Heart left ventricle (tissue), 16 donors: ENCODE data around the gene COL15A1. TPM values are rescaled to one million over a fixed set of nuclear protein-coding genes. Genes with fewer than 3 reads are reported as not detected.

Experiments
- ATAC-seq, 4 donors: fragments of 200-7000 bp; cut with Tn5 transposase; one replicate each; pipeline ENCODE4 v1.9.1; 2020 to 2022; ENCODE audit warnings: moderate library complexity in 4 of 4, mild to moderate bottlenecking in 3 of 4, moderate number of reproducible peaks in 1 of 4
- DNase-seq, 5 donors: peaks; one replicate each; pipeline ENCODE4 v3.0.0-alpha.2; 2020
- H3K27ac ChIP-seq, 12 donors: fragments of 200-600 bp; sonication (generic) in 4 of 12; one replicate each; pipeline versions ENCODE4 v1.5.0 to v1.8.0; 2016 to 2022; ENCODE audit warnings: mild to moderate bottlenecking in 2 of 12
- H3K27me3 ChIP-seq, 9 donors: fragments of 200-600 bp; sonication (generic) in 2 of 9; one replicate each; pipeline versions ENCODE4 v1.5.1 to v1.8.0; 2016 to 2022; ENCODE audit warnings: mild to moderate bottlenecking in 3 of 9
- H3K36me3 ChIP-seq, 9 donors: fragments of 200-600 bp; sonication (generic) in 2 of 9; one replicate each; pipeline versions ENCODE4 v1.5.0 to v1.8.0; 2018 to 2022; ENCODE audit warnings: mild to moderate bottlenecking in 2 of 9
- H3K4me1 ChIP-seq, 12 donors: fragments of 200-600 bp; sonication (generic) in 4 of 12; one replicate each; pipeline versions ENCODE4 v1.5.0 to v1.8.0; 2016 to 2022; ENCODE audit warnings: mild to moderate bottlenecking in 3 of 12
- H3K4me3 ChIP-seq, 12 donors: fragments of 200-600 bp; sonication (generic) in 4 of 12; one replicate each; pipeline versions ENCODE4 v1.5.0 to v1.8.0; 2017 to 2022; ENCODE audit warnings: mild to moderate bottlenecking in 9 of 12, moderate library complexity in 4 of 12
- H3K9me3 ChIP-seq, 12 donors: fragments of 200-600 bp; sonication (generic) in 4 of 12; one replicate each; pipeline versions ENCODE4 v1.5.0 to v1.8.0; 2016 to 2022; ENCODE audit warnings: mild to moderate bottlenecking in 1 of 12
- CTCF ChIP-seq, 12 donors: fragments of 200-600 bp; sonication (generic) in 4 of 12; IDR thresholded peaks; one replicate each; pipeline versions ENCODE4 v1.5.0 to v1.8.0; 2018 to 2022; ENCODE audit warnings: antibody characterized with exemption in 12 of 12, mild to moderate bottlenecking in 5 of 12
- POLR2A ChIP-seq, 2 donors: fragments of 450-650 bp; IDR thresholded peaks; one replicate each; pipeline ENCODE4 v1.6.1; 2017; ENCODE audit warnings: antibody characterized with exemption in 2 of 2, mild to moderate bottlenecking in 2 of 2, moderate library complexity in 2 of 2
- WGBS, 4 donors: extraction: QIAGEN DNeasy Blood & Tissue Kit in 2 of 4; methylation state at CpG; one replicate each; pipeline versions ENCODE4 v1.1.5 to v1.1.7; 2013 to 2018; 5-methylcytosine and 5-hydroxymethylcytosine counted together
- intact Hi-C, 10 donors: fragments of 100-400 bp; cut with DNase I; formaldehyde crosslinking; loops; one replicate each; pipeline versions ENCODE4 v1.11.1 to v1.14.2; 2022
- polyA plus RNA-seq, 2 donors: library from polyadenylated mRNA; stranded (reverse); fragments of 200-250 nt; gene quantifications; one replicate each; pipeline ENCODE4 v1.2.3, GENCODE V29; 2013
- total RNA-seq, 9 donors: library from RNA; depleted of rRNA in 2 of 9; stranded (reverse); fragments of >200 nt in 2 of 9; fragmentation: NEBNext Ultra II Directional in 3 of 9; extraction: Animal tissue kit (Norgen Biotek cat#: 25700) in 3 of 9; gene quantifications; one replicate each; pipeline versions ENCODE4 v1.1.0 to v1.2.4, GENCODE V29; 2016 to 2023
- donor health status: ischemic (EF 13 %, LVEDD 7.1; RV severe dilation, severe dysfunction).
- donor health status: healthy with polysubstance abuse.
- donor health status: DM: no; HTN: yes; CAD: no.
- donor health status: DM: no; HTN: no; CAD: no.
- donor health status: ischemic (EF 25% LVEDD 6.9; RV normal size, moderate dysfunction).
- donor health status: ischemic (EF 25% LVEDD 5.7; RV mildly dilated, moderate dysfunction).
- donor health status: healthy.
- donor health status: DM: yes; HTN: yes; CAD: no.
- donor health status: ischemic (EF 35%, LVEDD 5.7; RV mildly dilated, moderate dysfunction).
- donor health status: nonischemic (EF 11% LVEDD 7.7; RV severe dilation, severe dysfunction).
- donor health status: DM: yes; HTN: yes; CAD: no.
- donor health status: PGD.
- donor health status: ischemic (EF 29% LVEDD 5.4; RV normal size, mild dysfunction).
- donor health status: nonischemic (EF 23%, LVEDD 6.1; RV moderate dilation, normal function).

The COL15A1 gene
- total and polyA plus RNA-seq, 11 donors, result 12.4 to 81.0 (median 38.8) TPM

- 94 to 100% (median 96%) methylated on average over 3 of the region's 3 CpGs for WGBS, 4 donors
- Histone ChIP-seq H3K4me3 (no peak overlapping the region), H3K36me3 (peaks cover 0 to 91% (median 31%) of the 10 kb centered on the region in 9 donors), H3K27ac (peak overlapping the region in 1 of 12 donors; percentile 67), H3K4me1 (peaks cover 0 to 23% (median 4%) of the 10 kb centered on the region in 12 donors), H3K9me3 (peaks cover 0 to 5% (median 0%) of the 10 kb centered on the region in 12 donors), H3K27me3 (no peaks in the 10 kb centered on the region)
- TF ChIP-seq CTCF (IDR thresholded peaks at IDR 0.05) (no peak), POLR2A (IDR thresholded peaks at IDR 0.05) (no peak)
- DNase-seq, result no peak
- ATAC-seq, result no peak
- intact Hi-C loops, result no loop called here
These were observed 102.4 kb downstream of the COL15A1 start for GRCh38 chr9:99046068-99046467.

- DNase-seq, result no peak
- H3K4me1 ChIP-seq, result peaks cover 0 to 19% (median 4%) of the 10 kb centered on the region in 12 donors
- no peak overlapping the region for H3K4me3 ChIP-seq
- TF ChIP-seq CTCF (IDR thresholded peaks at IDR 0.05), result no peak
- TF ChIP-seq POLR2A (IDR thresholded peaks at IDR 0.05), result no peak
- H3K27ac ChIP-seq, result peak overlapping the region in 1 of 12 donors; percentile 67
- peaks cover 0 to 5% (median 0%) of the 10 kb centered on the region in 12 donors for H3K9me3 ChIP-seq
- peaks cover 0 to 93% (median 32%) of the 10 kb centered on the region in 9 donors for H3K36me3 ChIP-seq
- no peaks in the 10 kb centered on the region for H3K27me3 ChIP-seq
- intact Hi-C loops, result no loop called here
- 95 to 100% (median 96%) methylated on average over 5 of the region's 5 CpGs for WGBS, 4 donors
- ATAC-seq, result no peak
These were observed 102.9 kb downstream of the COL15A1 start for GRCh38 chr9:99046542-99047071.

- Histone ChIP-seq H3K9me3 (peaks cover 0 to 5% (median 0%) of the 10 kb centered on the region in 12 donors), H3K36me3 (peaks cover 0 to 98% (median 39%) of the 10 kb centered on the region in 9 donors), H3K27me3 (no peaks in the 10 kb centered on the region), H3K4me3 (no peak overlapping the region), H3K4me1 (peaks cover 0 to 13% (median 0%) of the 10 kb centered on the region in 12 donors), H3K27ac (peak overlapping the region in 1 of 12 donors; percentile 15)
- DNase-seq, result no peak
- intact Hi-C loops, result no loop called here
- TF ChIP-seq CTCF (IDR thresholded peaks at IDR 0.05), result no peak
- TF ChIP-seq POLR2A (IDR thresholded peaks at IDR 0.05), result no peak
- 91 to 100% (median 94%) methylated on average over 1 of the region's 1 CpG for WGBS, 4 donors
- no peak for ATAC-seq
These were observed 105.5 kb downstream of the COL15A1 start for GRCh38 chr9:99049228-99049627.

GRCh38 chr9:99049641-99050040, 105.9 kb downstream of the COL15A1 start:
- Histone ChIP-seq H3K4me1 (peaks cover 0 to 16% (median 0%) of the 10 kb centered on the region in 12 donors), H3K27me3 (no peaks in the 10 kb centered on the region), H3K36me3 (peaks cover 0 to 98% (median 41%) of the 10 kb centered on the region in 9 donors), H3K27ac (peak overlapping the region in 1 of 12 donors; percentile 15), H3K9me3 (peaks cover 0 to 3% (median 0%) of the 10 kb centered on the region in 12 donors), H3K4me3 (no peak overlapping the region)
- intact Hi-C loops, result no loop called here
- no peak for ATAC-seq
- WGBS, 4 donors, result 83 to 97% (median 88%) methylated on average over 4 of the region's 4 CpGs
- DNase-seq, result no peak
- TF ChIP-seq CTCF (IDR thresholded peaks at IDR 0.05) (no peak), POLR2A (IDR thresholded peaks at IDR 0.05) (no peak)
